ENCODE measurements around the gene RNF19B. TPM values are rescaled to one million over a fixed set of nuclear protein-coding genes. Genes with fewer than 3 reads are reported as not detected.

The RNF19B gene
- total RNA-seq, 1 donor from 2014 or later, result 29.7 TPM

GRCh38 chr1:33008051-33008914 is 43.7 kb upstream of the RNF19B start:
- peaks cover 38% of the 10 kb centered on the region for H3K4me1 ChIP-seq (ENCODE audit: insufficient read depth, low read length)
- H4K20me1 ChIP-seq (ENCODE audit: insufficient read depth, low read length), result peaks cover 3% of the 10 kb centered on the region
- no peak overlapping the region for H3K4me3 ChIP-seq (ENCODE audit: insufficient read depth, low read depth, low read length)
- Mint-ChIP-seq H3K4me1 (ENCODE audit: low read depth, unreplicated experiment) (peaks cover 50% of the 10 kb centered on the region), H3K27ac (ENCODE audit: unreplicated experiment) (no peak overlapping the region), H3K36me3 (ENCODE audit: low read depth, unreplicated experiment) (peaks cover 21% of the 10 kb centered on the region), H3K9me3 (ENCODE audit: unreplicated experiment) (peaks cover 2% of the 10 kb centered on the region), H3K4me3 (ENCODE audit: unreplicated experiment) (no peak overlapping the region), H3K27me3 (ENCODE audit: low read depth, unreplicated experiment) (no peaks in the 10 kb centered on the region)
- no peak overlapping the region for H3K27ac ChIP-seq (ENCODE audit: low read depth, low read length)
- H2AFZ ChIP-seq (ENCODE audit: low read depth, low read length), result no peak overlapping the region
- TF ChIP-seq EZH2 (IDR thresholded peaks at IDR 0.05; ENCODE audit: insufficient read depth, low read length) (no peak), CTCF (IDR thresholded peaks at IDR 0.05; ENCODE audit: insufficient read depth, low read depth, low read length) (no peak)
- FAIRE-seq, result no peak
- H3K4me2 ChIP-seq (ENCODE audit: low read length), result no peak overlapping the region
- H3K79me2 ChIP-seq (ENCODE audit: insufficient read depth, low read length), result no peaks in the 10 kb centered on the region
- no peaks in the 10 kb centered on the region for H3K9me3 ChIP-seq (ENCODE audit: insufficient read depth, low read depth, low read length)
- no peaks in the 10 kb centered on the region for H3K27me3 ChIP-seq (ENCODE audit: insufficient read depth, low read length)
- peaks cover 17% of the 10 kb centered on the region for H3K36me3 ChIP-seq (ENCODE audit: insufficient read depth, low read length)
- no peak overlapping the region for H3K9ac ChIP-seq (ENCODE audit: low read length)
- DNase-seq (ENCODE audit: low read depth), result peak; percentile 21

GRCh38 chr1:33007190-33008050 is 42.8 kb upstream of the RNF19B start:
- peak overlapping the region; percentile 22 for H3K4me3 Mint-ChIP-seq (ENCODE audit: unreplicated experiment)

More at GRCh38 chr1:33007190-33008050, 42.8 kb upstream of the RNF19B start:
- Histone ChIP-seq H4K20me1 (ENCODE audit: insufficient read depth, low read length) (peaks cover 3% of the 10 kb centered on the region), H3K4me1 (ENCODE audit: insufficient read depth, low read length) (peaks cover 38% of the 10 kb centered on the region), H3K4me3 (ENCODE audit: insufficient read depth, low read depth, low read length) (no peak overlapping the region), H3K27ac (ENCODE audit: low read depth, low read length) (no peak overlapping the region), H3K4me2 (ENCODE audit: low read length) (peak overlapping the region; percentile 1), H3K9ac (ENCODE audit: low read length) (no peak overlapping the region), H3K79me2 (ENCODE audit: insufficient read depth, low read length) (no peaks in the 10 kb centered on the region), H3K9me3 (ENCODE audit: insufficient read depth, low read depth, low read length) (no peaks in the 10 kb centered on the region), H3K36me3 (ENCODE audit: insufficient read depth, low read length) (peaks cover 11% of the 10 kb centered on the region), H2AFZ (ENCODE audit: low read depth, low read length) (no peak overlapping the region), H3K27me3 (ENCODE audit: insufficient read depth, low read length) (no peaks in the 10 kb centered on the region)
- Mint-ChIP-seq H3K4me1 (ENCODE audit: low read depth, unreplicated experiment) (peaks cover 50% of the 10 kb centered on the region), H3K36me3 (ENCODE audit: low read depth, unreplicated experiment) (peaks cover 19% of the 10 kb centered on the region), H3K27ac (ENCODE audit: unreplicated experiment) (peak overlapping the region; percentile 90), H3K27me3 (ENCODE audit: low read depth, unreplicated experiment) (no peaks in the 10 kb centered on the region), H3K9me3 (ENCODE audit: unreplicated experiment) (peaks cover 2% of the 10 kb centered on the region)
- DNase-seq (ENCODE audit: low read depth) (peak; percentile 87), FAIRE-seq (peak; percentile 29)
- TF ChIP-seq CTCF (IDR thresholded peaks at IDR 0.05; ENCODE audit: insufficient read depth, low read depth, low read length), result peak; percentile 71
- TF ChIP-seq EZH2 (IDR thresholded peaks at IDR 0.05; ENCODE audit: insufficient read depth, low read length), result no peak
